ENCODE data around the gene HDAC8. TPM values are rescaled to one million over a fixed set of nuclear protein-coding genes. Genes with fewer than 3 reads are reported as not detected.

The HDAC8 gene
- total and polyA plus RNA-seq, 2 donors (not counting 1 experiment from before 2014, with no cell fraction given): 13.3 to 41.9 TPM

GRCh38 chrX:72296991-72297390, 275.7 kb downstream of the HDAC8 start:
- Mint-ChIP-seq H3K27me3 (peaks cover 40% of the 10 kb centered on the region), H3K4me1 (no peaks in the 10 kb centered on the region), H3K4me3 (no peak overlapping the region), H3K9me3 (ENCODE audit: insufficient read depth) (no peaks in the 10 kb centered on the region), H3K27ac (no peak overlapping the region)
- TF ChIP-seq EZH2 (IDR thresholded peaks at IDR 0.05; ENCODE audit: borderline replicate concordance, insufficient read depth, low read depth, low read length, poor library complexity, severe bottlenecking): no peak
- TF ChIP-seq CTCF (IDR thresholded peaks at IDR 0.05): no peak
- no peak overlapping the region for H2AFZ ChIP-seq (ENCODE audit: insufficient read depth, low read depth, low read length, poor library complexity, severe bottlenecking)
- CTCF ChIA-PET: no interaction called here
- POLR2A ChIA-PET: no interaction called here
- no peaks in the 10 kb centered on the region for H3K9me3 ChIP-seq (ENCODE audit: control extremely low read depth in 1 of 3, control insufficient read depth in 2 of 3, insufficient read depth in 1 of 3, low read length in 2 of 3)
- DNase-seq (no peak), ATAC-seq (ENCODE audit: low read depth) (no peak)
- no peaks in the 10 kb centered on the region for H3K36me3 ChIP-seq (replicated peaks in 1 of 2; ENCODE audit: control extremely low read depth in 1 of 2, control insufficient read depth in 1 of 2, extremely low read depth in 1 of 2, insufficient read depth in 2 of 2, low read length in 1 of 2)
- no peaks in the 10 kb centered on the region for H3K4me1 ChIP-seq (ENCODE audit: control insufficient read depth in 2 of 2, insufficient read depth in 2 of 2, low read length in 2 of 2)
- H3K9ac ChIP-seq (ENCODE audit: low read length): no peak overlapping the region
- H3K4me3 ChIP-seq (ENCODE audit: control extremely low read depth in 1 of 5, extremely low read depth in 1 of 5, insufficient read depth in 1 of 5, low read depth in 2 of 5, low read length in 4 of 5): no peak overlapping the region
- H3K4me2 ChIP-seq (replicated peaks; ENCODE audit: low read depth, low read length, poor library complexity, severe bottlenecking): no peak overlapping the region
- H4K20me1 ChIP-seq (ENCODE audit: control insufficient read depth, insufficient read depth, low read length, poor library complexity, severe bottlenecking): no peaks in the 10 kb centered on the region
- H3K27me3 ChIP-seq (replicated peaks in 1 of 4; ENCODE audit: control extremely low read depth in 1 of 4, control insufficient read depth in 3 of 4, insufficient read depth in 4 of 4, low read length in 3 of 4): peaks cover 0 to 7% (median 3%) of the 10 kb centered on the region in 4 experiments
- intact Hi-C loops (cut with micrococcal nuclease): no loop called here
- WGBS (ENCODE audit: insufficient coverage): no CpG with 5 or more reads among the region's 1 CpG
- H3K27ac ChIP-seq (ENCODE audit: low read length in 2 of 2): no peak overlapping the region
- no peaks in the 10 kb centered on the region for H3K79me2 ChIP-seq (ENCODE audit: control insufficient read depth, insufficient read depth, low read length)

- Histone ChIP-seq H3K4me2 (replicated peaks; ENCODE audit: low read depth, low read length, poor library complexity, severe bottlenecking) (no peak overlapping the region), H3K27ac (ENCODE audit: low read length in 2 of 2) (no peak overlapping the region), H3K36me3 (replicated peaks in 1 of 2; ENCODE audit: control extremely low read depth in 1 of 2, control insufficient read depth in 1 of 2, extremely low read depth in 1 of 2, insufficient read depth in 2 of 2, low read length in 1 of 2) (no peaks in the 10 kb centered on the region), H3K4me1 (ENCODE audit: control insufficient read depth in 2 of 2, insufficient read depth in 2 of 2, low read length in 2 of 2) (no peaks in the 10 kb centered on the region), H3K9me3 (ENCODE audit: control extremely low read depth in 1 of 3, control insufficient read depth in 2 of 3, insufficient read depth in 1 of 3, low read length in 2 of 3) (no peaks in the 10 kb centered on the region), H3K9ac (ENCODE audit: low read length) (no peak overlapping the region), H3K27me3 (replicated peaks in 1 of 4; ENCODE audit: control extremely low read depth in 1 of 4, control insufficient read depth in 3 of 4, insufficient read depth in 4 of 4, low read length in 3 of 4) (peaks cover 0 to 9% (median 3%) of the 10 kb centered on the region in 4 experiments), H3K4me3 (ENCODE audit: control extremely low read depth in 1 of 5, extremely low read depth in 1 of 5, insufficient read depth in 1 of 5, low read depth in 2 of 5, low read length in 4 of 5) (no peak overlapping the region), H2AFZ (ENCODE audit: insufficient read depth, low read depth, low read length, poor library complexity, severe bottlenecking) (no peak overlapping the region), H4K20me1 (ENCODE audit: control insufficient read depth, insufficient read depth, low read length, poor library complexity, severe bottlenecking) (no peaks in the 10 kb centered on the region), H3K79me2 (ENCODE audit: control insufficient read depth, insufficient read depth, low read length) (no peaks in the 10 kb centered on the region)
- H3K4me3 Mint-ChIP-seq: no peak overlapping the region
- H3K27ac Mint-ChIP-seq: no peak overlapping the region
- 67% methylated on average over 3 of the region's 5 CpGs for WGBS (ENCODE audit: insufficient coverage)
- TF ChIP-seq CTCF (IDR thresholded peaks at IDR 0.05) (no peak), EZH2 (IDR thresholded peaks at IDR 0.05; ENCODE audit: borderline replicate concordance, insufficient read depth, low read depth, low read length, poor library complexity, severe bottlenecking) (no peak)
- H3K4me1 Mint-ChIP-seq: no peaks in the 10 kb centered on the region
- ATAC-seq (ENCODE audit: low read depth) (no peak), DNase-seq (no peak)
- intact Hi-C loops (cut with micrococcal nuclease): no loop called here
- no peaks in the 10 kb centered on the region for H3K9me3 Mint-ChIP-seq (ENCODE audit: insufficient read depth)
- CTCF ChIA-PET: no interaction called here
- H3K27me3 Mint-ChIP-seq: peaks cover 41% of the 10 kb centered on the region
- POLR2A ChIA-PET: no interaction called here
These were observed 276.9 kb downstream of the HDAC8 start for GRCh38 chrX:72295745-72296144.

Data from B cell (primary cell).